MM.1S (cell line): ENCODE data around the gene CCDC51.
"Not testable (repeated sequence)": the region's sequence is repeated elsewhere in the genome, so short reads cannot be mapped to it uniquely, and the experiment has no call there.

Experiments used
- DNase-seq: peaks from one replicate; pipeline ENCODE4 v3.0.0-alpha.2; 2015
- H2AFZ ChIP-seq: fragments of 300-600 bp; sonication (generic); 2 replicates; pipeline ENCODE4 v1.6.0; 2016; ENCODE audit warnings: antibody characterized with exemption, low read length
- H3F3A ChIP-seq: fragments of 300-600 bp; sonication (generic); 2 replicates; pipeline ENCODE4 v1.6.1; 2016; ENCODE audit warnings: mild to moderate bottlenecking, antibody characterized with exemption, low read length, moderate library complexity, mixed read lengths; ENCODE audit not compliant: insufficient read depth
- H3K27ac ChIP-seq: fragments of 300-600 bp; sonication (generic); 2 replicates; pipeline ENCODE4 v1.5.1; 2016; ENCODE audit warnings: mild to moderate bottlenecking, low read length
- H3K27me3 ChIP-seq: fragments of 300-600 bp; sonication (generic); replicated peaks from 2 replicates; pipeline ENCODE4 v1.6.0; 2016; ENCODE audit warnings: low read length; ENCODE audit not compliant: insufficient read depth
- H3K36me3 ChIP-seq: fragments of 300-600 bp; sonication (generic); replicated peaks from 2 replicates; pipeline ENCODE4 v1.6.1; 2016; ENCODE audit warnings: mild to moderate bottlenecking, low read length, mixed read lengths; ENCODE audit not compliant: insufficient read depth
- H3K4me1 ChIP-seq: fragments of 300-600 bp; sonication (generic); 2 replicates; pipeline ENCODE4 v1.6.1; 2016; ENCODE audit warnings: low read length, mixed read lengths
- H3K4me2 ChIP-seq: fragments of 300-600 bp; sonication (generic); 2 replicates; pipeline ENCODE4 v1.6.0; 2016; ENCODE audit warnings: low read depth, low read length
- H3K4me3 ChIP-seq: fragments of 300-600 bp; sonication (generic); 2 replicates; pipeline ENCODE4 v1.5.1; 2016; ENCODE audit warnings: low read length, mixed read lengths
- H3K79me2 ChIP-seq: fragments of 300-600 bp; sonication (generic); 2 replicates; pipeline ENCODE4 v1.6.1; 2016; ENCODE audit warnings: mixed run types, low read length, mixed read lengths
- H3K9ac ChIP-seq: fragments of 300-600 bp; sonication (generic); 2 replicates; pipeline ENCODE4 v1.6.1; 2016; ENCODE audit warnings: low read length, mixed read lengths
- H3K9me2 ChIP-seq: fragments of 300-600 bp; sonication (generic); replicated peaks from 2 replicates; pipeline ENCODE4 v1.6.1; 2016; ENCODE audit warnings: mild to moderate bottlenecking, low read length, mixed read lengths; ENCODE audit not compliant: insufficient read depth
- H3K9me3 ChIP-seq: fragments of 300-600 bp; sonication (generic); replicated peaks from 2 replicates; pipeline ENCODE4 v1.6.1; 2016; ENCODE audit warnings: mild to moderate bottlenecking, low read length, mixed read lengths; ENCODE audit not compliant: insufficient read depth
- H4K20me1 ChIP-seq: fragments of 300-600 bp; sonication (generic); 2 replicates; pipeline ENCODE4 v1.6.1; 2016; ENCODE audit warnings: mild to moderate bottlenecking, low read length, moderate library complexity, mixed read lengths; ENCODE audit not compliant: insufficient read depth
- EZH2 ChIP-seq: fragments of 300-600 bp; sonication (generic); optimal IDR thresholded peaks from 2 replicates; pipeline ENCODE3; 2017; ENCODE audit warnings: low read depth, mild to moderate bottlenecking, antibody characterized with exemption, low read length, mixed read lengths
- EZH2phosphoT487 ChIP-seq: fragments of 300-600 bp; sonication (generic); IDR thresholded peaks from 2 replicates; pipeline ENCODE4 v1.6.1; 2018; ENCODE audit warnings: antibody characterized with exemption, low read length
- TF ChIP-seq, protein P1 (sequence below): fragments of 300-600 bp; sonication (generic); IDR thresholded peaks from 2 replicates; pipeline ENCODE4 v1.5.1; 2016; ENCODE audit warnings: antibody characterized with exemption, low read length, mixed read lengths

The CCDC51 gene

GRCh38 chr3:48475188-48475587 is 35.3 kb upstream of the CCDC51 start:
- peaks cover 17% of the 10 kb centered on the region for H3K4me1 ChIP-seq
- H2AFZ ChIP-seq, result no peak overlapping the region
- no peak overlapping the region for H3K27ac ChIP-seq
- no peak for DNase-seq
- H3K9ac ChIP-seq, result no peak overlapping the region
- peaks cover 21% of the 10 kb centered on the region for H3K79me2 ChIP-seq
- peaks cover 13% of the 10 kb centered on the region; the same call in 1 of the 2 replicates for H3F3A ChIP-seq
- no peaks in the 10 kb centered on the region for H3K27me3 ChIP-seq
- H3K4me3 ChIP-seq, result no peak overlapping the region
- no peaks in the 10 kb centered on the region for H3K9me2 ChIP-seq
- no peak overlapping the region for H3K4me2 ChIP-seq
- H4K20me1 ChIP-seq, result no peaks in the 10 kb centered on the region
- no peaks in the 10 kb centered on the region for H3K36me3 ChIP-seq
- no peaks in the 10 kb centered on the region for H3K9me3 ChIP-seq
- TF ChIP-seq EZH2, result no peak
- no peak for TF ChIP-seq EZH2phosphoT487
- TF ChIP-seq, protein P1, sequence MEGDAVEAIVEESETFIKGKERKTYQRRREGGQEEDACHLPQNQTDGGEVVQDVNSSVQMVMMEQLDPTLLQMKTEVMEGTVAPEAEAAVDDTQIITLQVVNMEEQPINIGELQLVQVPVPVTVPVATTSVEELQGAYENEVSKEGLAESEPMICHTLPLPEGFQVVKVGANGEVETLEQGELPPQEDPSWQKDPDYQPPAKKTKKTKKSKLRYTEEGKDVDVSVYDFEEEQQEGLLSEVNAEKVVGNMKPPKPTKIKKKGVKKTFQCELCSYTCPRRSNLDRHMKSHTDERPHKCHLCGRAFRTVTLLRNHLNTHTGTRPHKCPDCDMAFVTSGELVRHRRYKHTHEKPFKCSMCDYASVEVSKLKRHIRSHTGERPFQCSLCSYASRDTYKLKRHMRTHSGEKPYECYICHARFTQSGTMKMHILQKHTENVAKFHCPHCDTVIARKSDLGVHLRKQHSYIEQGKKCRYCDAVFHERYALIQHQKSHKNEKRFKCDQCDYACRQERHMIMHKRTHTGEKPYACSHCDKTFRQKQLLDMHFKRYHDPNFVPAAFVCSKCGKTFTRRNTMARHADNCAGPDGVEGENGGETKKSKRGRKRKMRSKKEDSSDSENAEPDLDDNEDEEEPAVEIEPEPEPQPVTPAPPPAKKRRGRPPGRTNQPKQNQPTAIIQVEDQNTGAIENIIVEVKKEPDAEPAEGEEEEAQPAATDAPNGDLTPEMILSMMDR, result no peak

GRCh38 chr3:48474619-48475018 is 34.7 kb upstream of the CCDC51 start:
- Histone ChIP-seq H3K4me3 (no peak overlapping the region), H3F3A (peaks cover 13% of the 10 kb centered on the region; the same call in 1 of the 2 replicates), H3K4me2 (no peak overlapping the region), H3K9me3 (no peaks in the 10 kb centered on the region), H3K79me2 (peaks cover 27% of the 10 kb centered on the region), H3K36me3 (no peaks in the 10 kb centered on the region), H4K20me1 (no peaks in the 10 kb centered on the region), H3K4me1 (peaks cover 17% of the 10 kb centered on the region), H3K9me2 (no peaks in the 10 kb centered on the region), H3K27ac (no peak overlapping the region), H2AFZ (no peak overlapping the region), H3K27me3 (no peaks in the 10 kb centered on the region), H3K9ac (no peak overlapping the region)
- TF ChIP-seq, protein P1, result no peak
- no peak for TF ChIP-seq EZH2
- TF ChIP-seq EZH2phosphoT487, result no peak
- DNase-seq, result no peak

DNA sequence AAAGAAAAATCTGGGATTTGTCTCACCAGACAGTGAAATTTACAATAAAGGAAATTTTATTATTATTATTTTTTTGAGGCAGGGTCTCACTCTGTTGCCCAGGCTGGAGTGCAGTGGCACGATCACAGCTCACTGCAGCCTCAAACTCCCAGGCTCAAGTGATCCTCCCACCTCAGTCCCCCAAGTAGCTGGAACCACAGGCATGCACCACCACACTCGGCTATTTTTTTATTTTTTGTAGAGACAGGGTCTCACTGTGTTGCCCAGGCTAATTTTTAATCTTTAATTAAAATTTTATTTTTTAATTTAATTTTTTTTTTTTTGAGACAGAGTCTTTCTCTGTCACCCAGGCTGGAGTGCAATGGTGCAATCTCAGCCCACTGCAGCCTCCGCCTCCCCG is 34.1 kb upstream of the CCDC51 start:
- H3K4me3 ChIP-seq, H3K36me3 ChIP-seq, H3K9me2 ChIP-seq, DNase-seq, H3K27me3 ChIP-seq, H3K4me2 ChIP-seq, H3K27ac ChIP-seq, H4K20me1 ChIP-seq, H3K9ac ChIP-seq, H2AFZ ChIP-seq, H3K9me3 ChIP-seq, H3F3A ChIP-seq: not testable (repeated sequence)
- Histone ChIP-seq H3K79me2 (peaks cover 33% of the 10 kb centered on the region), H3K4me1 (peaks cover 13% of the 10 kb centered on the region)

DNA sequence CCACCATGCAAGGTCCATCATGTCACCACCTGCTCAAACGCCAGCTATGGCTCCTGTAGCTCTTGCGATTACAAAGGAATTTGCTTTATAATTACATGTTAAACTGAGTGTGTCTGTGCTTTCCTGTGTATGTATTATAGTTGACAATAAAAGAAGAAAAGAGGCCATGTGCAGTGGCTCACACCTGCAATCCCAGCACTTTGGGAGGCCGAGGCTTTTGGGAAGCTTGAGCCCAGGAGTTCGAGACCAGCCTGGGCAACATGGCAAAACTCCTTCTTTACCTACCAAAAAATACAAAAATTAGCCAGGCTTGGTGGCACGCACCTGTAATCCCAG is 33.7 kb upstream of the CCDC51 start:
- Histone ChIP-seq H3K4me2 (peak overlapping the region; percentile 67), H3K4me1 (peaks cover 8% of the 10 kb centered on the region), H2AFZ (peak overlapping the region; percentile 94), H3K4me3 (peak overlapping the region; percentile 10; the same call in 1 of the 2 replicates), H3K27me3 (no peaks in the 10 kb centered on the region), H3K9me3 (no peaks in the 10 kb centered on the region), H3K79me2 (peaks cover 37% of the 10 kb centered on the region), H3K36me3 (no peaks in the 10 kb centered on the region), H3F3A (0 out of 2 replicates have a peak, but pooled peaks cover 5% of the 10 kb centered on the region), H3K9ac (peak overlapping the region; percentile 80; the same call in 1 of the 2 replicates), H4K20me1 (no peaks in the 10 kb centered on the region), H3K27ac (peak overlapping the region; percentile 89; the same call in 1 of the 2 replicates), H3K9me2 (no peaks in the 10 kb centered on the region)
- TF ChIP-seq EZH2phosphoT487 (no peak), EZH2 (no peak)
- TF ChIP-seq, protein P1, result no peak
- no peak for DNase-seq
